ENCODE results near the gene PLEKHG4B.

DNA sequence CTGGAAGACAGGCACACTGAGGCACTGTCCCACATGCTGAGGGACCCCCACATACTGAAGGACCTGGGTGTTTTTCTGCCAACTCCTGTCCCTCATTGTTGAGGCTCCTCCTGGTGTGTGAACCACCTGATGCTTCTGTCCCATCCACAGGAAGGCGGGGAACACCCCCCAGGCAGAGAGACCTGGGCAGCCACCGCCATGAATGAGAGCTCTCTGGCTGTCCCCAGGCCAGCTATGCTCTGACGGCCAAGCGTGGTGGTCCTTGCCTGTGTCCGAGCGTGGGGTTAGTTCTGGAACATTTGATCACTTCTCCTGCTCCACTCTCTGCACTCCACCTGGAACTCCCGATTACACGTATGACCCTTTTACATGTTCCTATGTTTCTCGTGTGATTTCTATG is 87.4 kb downstream of the PLEKHG4B start:
- TF ChIP-seq POLR2A (IDR thresholded peaks at IDR 0.05), result no peak
- no peak for TF ChIP-seq CTCF (IDR thresholded peaks at IDR 0.05)

Measured in thyroid gland (tissue), 4 donors.